AG10803 (cell line): ENCODE data around the gene PODXL.
A peak's percentile ranks its signal among the peaks of the same experiment; 100 is the strongest.
"Not testable (repeated sequence)": the region's sequence is repeated elsewhere in the genome, so short reads cannot be mapped to it uniquely, and the experiment has no call there.

Experiments
- DNase-seq: peaks from one replicate; pipeline ENCODE4 v3.0.0; 2010; ENCODE audit warnings: low read depth
- H3K4me3 ChIP-seq: 2 replicates; pipeline ENCODE4 v1.5.1; 2011; ENCODE audit warnings: mild to moderate bottlenecking, low read length, control low read depth
- TF ChIP-seq, protein P1 (sequence below): conservative IDR thresholded peaks from 2 replicates; pipeline ENCODE4 v1.5.1; 2011; ENCODE audit warnings: mild to moderate bottlenecking, low read length, control low read depth, inconsistent platforms

PODXL gene

GRCh38 chr7:131524115-131524514 lies 32.3 kb downstream of the PODXL start:
- TF ChIP-seq, protein P1, sequence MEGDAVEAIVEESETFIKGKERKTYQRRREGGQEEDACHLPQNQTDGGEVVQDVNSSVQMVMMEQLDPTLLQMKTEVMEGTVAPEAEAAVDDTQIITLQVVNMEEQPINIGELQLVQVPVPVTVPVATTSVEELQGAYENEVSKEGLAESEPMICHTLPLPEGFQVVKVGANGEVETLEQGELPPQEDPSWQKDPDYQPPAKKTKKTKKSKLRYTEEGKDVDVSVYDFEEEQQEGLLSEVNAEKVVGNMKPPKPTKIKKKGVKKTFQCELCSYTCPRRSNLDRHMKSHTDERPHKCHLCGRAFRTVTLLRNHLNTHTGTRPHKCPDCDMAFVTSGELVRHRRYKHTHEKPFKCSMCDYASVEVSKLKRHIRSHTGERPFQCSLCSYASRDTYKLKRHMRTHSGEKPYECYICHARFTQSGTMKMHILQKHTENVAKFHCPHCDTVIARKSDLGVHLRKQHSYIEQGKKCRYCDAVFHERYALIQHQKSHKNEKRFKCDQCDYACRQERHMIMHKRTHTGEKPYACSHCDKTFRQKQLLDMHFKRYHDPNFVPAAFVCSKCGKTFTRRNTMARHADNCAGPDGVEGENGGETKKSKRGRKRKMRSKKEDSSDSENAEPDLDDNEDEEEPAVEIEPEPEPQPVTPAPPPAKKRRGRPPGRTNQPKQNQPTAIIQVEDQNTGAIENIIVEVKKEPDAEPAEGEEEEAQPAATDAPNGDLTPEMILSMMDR: no peak
- no peak overlapping the region for H3K4me3 ChIP-seq
- DNase-seq: no peak

DNA sequence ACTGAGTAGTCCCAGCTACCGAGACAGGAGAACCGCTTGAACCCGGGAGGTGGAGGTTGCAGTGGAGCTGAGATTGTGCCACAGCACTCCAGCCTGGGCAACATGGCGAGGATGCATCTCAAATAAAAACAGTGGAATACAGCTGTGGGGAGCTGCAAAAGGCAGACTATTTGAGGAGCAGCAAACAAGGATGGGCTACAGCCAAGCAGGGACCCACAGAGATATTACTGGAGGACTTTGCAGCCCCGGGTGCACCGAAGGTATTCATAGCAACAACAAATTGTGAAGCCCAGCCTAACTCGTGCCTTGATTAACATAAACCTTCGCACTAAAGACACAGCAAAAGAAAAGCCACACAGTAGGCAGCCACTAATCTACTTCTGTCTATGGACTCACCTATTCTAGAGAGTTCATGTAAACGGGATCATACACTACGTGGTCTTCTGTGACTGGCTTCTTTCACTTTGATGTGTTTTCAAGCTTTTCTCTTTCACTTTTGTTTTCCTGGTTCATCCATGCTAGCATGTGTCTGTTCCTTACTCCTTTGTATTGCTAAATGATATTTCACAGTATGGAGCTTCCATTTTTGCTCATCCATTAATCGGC lies 34.0 kb downstream of the PODXL start:
- peak; percentile 40 for DNase-seq
- TF ChIP-seq, protein P1: no peak
- H3K4me3 ChIP-seq: peak overlapping the region; percentile 46

DNA sequence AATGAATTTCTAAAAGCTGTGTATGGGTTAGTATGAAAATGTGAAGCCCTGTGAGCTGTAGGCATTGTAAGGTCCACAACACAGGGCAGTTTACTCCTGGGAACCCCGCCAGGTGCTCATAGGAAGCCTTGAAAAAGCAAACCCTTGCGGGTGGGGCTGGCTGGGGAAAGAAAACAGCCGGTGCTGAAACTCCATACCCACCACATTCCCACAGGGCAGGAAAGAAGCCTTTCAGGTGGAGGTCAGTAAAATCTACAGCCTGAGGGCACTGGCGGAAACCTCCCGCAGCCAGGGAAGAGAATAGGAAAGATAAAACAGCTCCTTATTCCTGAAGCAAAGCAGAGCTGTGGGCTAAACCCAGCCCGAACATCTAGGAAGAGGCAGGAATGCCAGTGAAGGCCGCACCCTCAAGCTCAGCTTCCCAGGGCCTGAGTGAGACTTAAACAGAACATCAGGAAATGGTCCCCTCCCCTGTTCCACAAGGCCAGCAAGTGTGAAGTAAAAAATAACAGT lies 34.7 kb downstream of the PODXL start:
- H3K4me3 ChIP-seq: no peak overlapping the region
- TF ChIP-seq, protein P1: no peak
- peak; percentile 56 for DNase-seq

GRCh38 chr7:131518626-131519025 lies 37.8 kb downstream of the PODXL start:
- TF ChIP-seq, protein P1: no peak
- H3K4me3 ChIP-seq: no peak overlapping the region
- no peak for DNase-seq

GRCh38 chr7:131517218-131517923 lies 39.1 kb downstream of the PODXL start:
- TF ChIP-seq, protein P1: no peak
- no peak for DNase-seq
- H3K4me3 ChIP-seq: no peak overlapping the region

- not testable (repeated sequence) for H3K4me3 ChIP-seq, DNase-seq
Measured at GRCh38 chr7:131515471-131515870, 41.0 kb downstream of the PODXL start.

DNA sequence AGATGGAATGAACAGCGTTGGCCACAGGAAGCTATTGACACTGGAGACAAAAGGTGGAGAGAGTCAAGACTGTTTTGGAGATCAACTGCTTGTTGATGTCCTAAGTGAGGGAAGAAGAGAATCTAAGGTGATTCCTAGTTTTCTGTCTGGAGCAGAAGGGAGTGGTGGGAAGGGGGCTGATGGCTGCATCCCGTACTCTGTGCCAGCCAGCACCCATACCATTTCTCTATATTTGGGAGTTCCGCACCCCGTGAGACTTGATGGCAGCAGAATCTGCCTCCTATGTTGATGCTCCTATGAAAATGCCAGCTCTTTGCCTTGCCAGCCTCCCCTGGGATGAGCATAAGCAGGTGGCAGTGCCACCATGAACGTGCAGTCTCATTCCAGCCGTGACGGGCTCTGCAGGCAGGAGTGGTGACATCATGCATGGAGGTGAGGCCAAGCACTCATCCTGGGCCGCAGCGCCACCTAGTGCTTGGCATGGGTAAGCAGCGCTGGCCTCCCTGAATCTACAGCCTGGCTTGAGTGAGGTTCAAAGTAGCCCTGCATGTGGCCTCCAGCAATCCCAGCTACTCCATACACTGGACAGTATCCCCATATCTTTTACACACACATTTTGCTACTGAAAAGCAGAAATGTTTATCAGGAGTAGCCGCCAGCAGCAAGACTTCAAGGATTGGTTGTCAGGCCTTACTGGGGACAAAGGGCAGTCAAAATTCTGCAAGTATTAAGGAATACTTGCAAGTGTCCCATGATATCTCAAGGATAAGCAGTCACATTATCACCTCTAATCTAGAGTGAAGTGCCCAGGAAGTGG lies 43.0 kb downstream of the PODXL start:
- no peak overlapping the region for H3K4me3 ChIP-seq
- DNase-seq: peak; percentile 80
- TF ChIP-seq, protein P1: peak; percentile 94
